Eye (tissue), 1 donor: ENCODE data around the gene LAPTM5.

Experiments used
- DNase-seq: peaks from one replicate; pipeline ENCODE4 v3.0.0-alpha.2; 2015

LAPTM5 gene

GRCh38 chr1:30712583-30712982 lies 45.0 kb downstream of the LAPTM5 start:
- DNase-seq: no peak

DNA sequence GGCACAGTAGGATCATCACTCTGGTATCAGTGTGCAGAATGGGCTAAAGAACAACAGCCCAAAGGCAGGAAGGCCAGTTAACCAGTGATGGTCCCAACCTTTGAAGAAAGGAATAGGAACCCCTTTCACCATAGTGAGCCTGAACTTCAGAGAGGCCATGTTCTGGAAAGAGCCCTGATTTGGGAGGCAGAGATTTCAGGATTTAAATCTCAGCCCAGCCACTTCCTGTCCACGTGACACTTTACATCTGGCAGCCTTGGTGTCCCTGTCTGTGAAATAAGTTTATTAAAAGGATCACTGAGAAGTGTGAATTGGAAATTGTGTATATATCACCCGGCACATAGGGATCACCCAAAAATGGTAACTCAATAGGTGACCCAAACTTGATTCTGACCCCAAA lies 47.2 kb downstream of the LAPTM5 start:
- no peak for DNase-seq

- DNase-seq: no peak
Measured at GRCh38 chr1:30708361-30708728, 49.2 kb downstream of the LAPTM5 start.

- peak; percentile 96 for DNase-seq
Measured at GRCh38 chr1:30707412-30708360, 49.9 kb downstream of the LAPTM5 start.

GRCh38 chr1:30706528-30706927 lies 51.0 kb downstream of the LAPTM5 start:
- peak; percentile 84 for DNase-seq

- peak; percentile 83 for DNase-seq
Measured at GRCh38 chr1:30705698-30706097, 51.9 kb downstream of the LAPTM5 start.

GRCh38 chr1:30704765-30705509 lies 52.6 kb downstream of the LAPTM5 start:
- no peak for DNase-seq

DNA sequence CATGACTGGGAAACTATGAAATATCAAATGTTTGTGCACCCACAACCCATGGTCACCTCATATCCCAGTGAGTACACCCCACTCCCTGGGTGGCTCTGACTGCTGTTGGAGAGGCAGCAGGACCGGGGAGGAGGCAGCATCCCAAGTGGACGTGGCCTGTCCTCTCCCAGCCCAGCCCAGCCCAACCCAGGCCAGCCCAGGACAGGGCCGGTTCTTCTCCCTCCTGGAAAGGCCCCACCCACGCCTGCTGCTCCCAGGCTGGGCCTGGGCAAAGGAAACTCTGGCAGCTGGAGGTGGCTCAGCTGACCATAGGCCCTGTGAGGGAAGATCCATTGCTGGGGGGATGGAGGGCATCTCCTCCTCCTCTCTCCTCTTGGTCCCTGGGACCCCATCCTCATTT lies 53.3 kb downstream of the LAPTM5 start:
- DNase-seq: no peak

- no peak for DNase-seq
Measured at GRCh38 chr1:30702823-30703222, 54.8 kb downstream of the LAPTM5 start.

GRCh38 chr1:30701258-30701633 lies 56.3 kb downstream of the LAPTM5 start:
- no peak for DNase-seq

DNA sequence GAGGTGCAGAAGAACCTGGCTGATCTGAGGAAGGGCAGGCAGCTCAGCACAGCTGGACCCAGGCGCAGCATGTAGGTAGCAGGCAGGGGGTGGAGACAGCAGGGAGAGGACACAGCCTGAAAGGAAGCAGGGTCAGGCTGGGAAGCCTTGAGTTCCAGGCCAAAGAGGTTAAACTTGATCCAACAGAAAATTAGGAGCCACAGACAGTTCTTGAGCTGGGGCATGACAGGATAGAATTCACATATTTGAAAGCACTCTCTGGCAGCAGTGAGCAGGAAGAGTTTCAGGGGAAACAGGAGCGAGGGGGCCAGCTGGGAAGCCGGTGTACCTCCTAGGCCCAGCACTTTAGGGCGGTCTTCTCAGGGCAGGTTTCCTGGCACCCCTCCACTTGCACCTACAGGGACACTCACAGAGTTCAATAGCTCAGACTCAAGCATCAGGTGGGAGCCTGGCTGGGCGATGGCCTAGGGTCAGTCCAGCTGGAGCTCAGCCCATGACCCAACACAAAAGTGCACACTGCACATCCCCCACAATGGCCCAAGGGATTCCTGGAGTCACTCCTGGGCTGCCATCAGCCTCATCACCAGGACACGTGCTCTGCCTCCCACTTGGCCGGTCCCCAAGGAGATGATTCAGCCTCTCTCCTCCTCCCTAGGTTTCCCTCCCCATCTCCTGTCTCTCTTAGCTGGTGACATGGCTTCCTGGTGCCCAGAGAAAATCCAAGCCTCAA lies 56.9 kb downstream of the LAPTM5 start:
- DNase-seq: no peak

DNA sequence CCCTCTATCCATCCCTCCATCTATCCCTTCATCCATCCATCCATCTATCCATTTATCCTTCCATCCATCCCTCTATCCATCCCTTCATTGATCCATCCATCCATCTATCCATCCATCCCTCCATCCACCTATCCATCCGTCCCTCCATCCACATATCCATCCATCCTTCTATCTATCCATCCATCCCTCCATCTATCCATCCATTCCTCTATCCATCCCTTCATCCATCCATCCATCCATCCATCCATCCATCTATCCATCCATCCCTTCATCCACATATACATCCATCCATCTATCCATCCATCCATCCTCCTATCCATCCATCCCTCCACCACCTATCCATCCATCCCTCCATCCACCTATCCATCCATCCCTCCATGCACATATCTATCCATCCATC lies 57.8 kb downstream of the LAPTM5 start:
- no peak for DNase-seq

DNA sequence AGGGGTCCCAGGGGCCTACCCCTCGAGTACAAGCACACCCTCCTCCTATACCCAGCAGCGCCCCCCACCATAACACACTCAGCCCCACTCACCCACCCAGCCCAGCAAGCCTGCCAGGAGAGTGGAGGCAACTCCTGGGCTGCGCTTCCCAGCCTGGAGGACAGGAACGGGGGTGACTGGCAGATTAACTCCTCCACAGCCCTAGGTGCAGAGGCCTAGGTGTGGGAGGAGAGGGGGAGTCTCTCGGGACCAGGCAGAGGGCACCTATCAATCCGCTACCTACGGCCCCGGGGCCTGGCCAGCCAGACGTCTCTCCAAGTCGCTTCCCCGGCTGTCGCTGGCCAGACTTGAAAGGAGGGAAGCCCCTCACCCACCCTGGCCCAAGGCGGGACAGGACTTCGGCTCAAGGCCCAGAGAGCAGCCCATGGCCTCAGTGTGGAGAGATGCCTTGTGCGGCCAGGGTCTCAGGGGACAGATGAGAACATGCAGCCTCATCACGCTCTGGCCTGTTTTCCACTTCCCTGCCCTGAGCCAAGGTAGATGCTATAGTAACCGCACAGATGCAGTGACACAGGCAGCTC lies 59.1 kb downstream of the LAPTM5 start:
- peak; percentile 57 for DNase-seq

- no peak for DNase-seq
Measured at GRCh38 chr1:30697571-30698376, 59.8 kb downstream of the LAPTM5 start.

DNA sequence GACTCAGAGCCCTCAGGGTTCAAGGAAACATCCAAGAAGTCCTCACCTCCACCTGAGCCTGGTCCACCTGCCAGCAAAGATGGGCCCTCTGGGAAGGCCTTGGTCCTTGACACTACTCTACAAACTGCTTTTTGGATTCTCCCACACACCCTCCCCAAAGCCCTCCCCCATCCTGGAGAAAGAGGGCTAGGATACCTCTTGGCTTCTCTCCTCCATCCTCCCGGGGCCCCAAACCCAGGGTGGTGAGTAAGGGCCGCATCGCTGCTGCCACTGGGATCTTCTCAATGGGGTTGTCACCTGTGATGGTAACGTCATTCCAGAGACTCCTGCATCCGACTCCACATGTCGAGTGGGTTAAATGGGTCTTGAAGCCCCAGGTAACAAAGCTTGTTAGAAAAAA lies 60.7 kb downstream of the LAPTM5 start:
- no peak for DNase-seq

GRCh38 chr1:30695439-30695841 lies 62.1 kb downstream of the LAPTM5 start:
- DNase-seq: no peak

DNA sequence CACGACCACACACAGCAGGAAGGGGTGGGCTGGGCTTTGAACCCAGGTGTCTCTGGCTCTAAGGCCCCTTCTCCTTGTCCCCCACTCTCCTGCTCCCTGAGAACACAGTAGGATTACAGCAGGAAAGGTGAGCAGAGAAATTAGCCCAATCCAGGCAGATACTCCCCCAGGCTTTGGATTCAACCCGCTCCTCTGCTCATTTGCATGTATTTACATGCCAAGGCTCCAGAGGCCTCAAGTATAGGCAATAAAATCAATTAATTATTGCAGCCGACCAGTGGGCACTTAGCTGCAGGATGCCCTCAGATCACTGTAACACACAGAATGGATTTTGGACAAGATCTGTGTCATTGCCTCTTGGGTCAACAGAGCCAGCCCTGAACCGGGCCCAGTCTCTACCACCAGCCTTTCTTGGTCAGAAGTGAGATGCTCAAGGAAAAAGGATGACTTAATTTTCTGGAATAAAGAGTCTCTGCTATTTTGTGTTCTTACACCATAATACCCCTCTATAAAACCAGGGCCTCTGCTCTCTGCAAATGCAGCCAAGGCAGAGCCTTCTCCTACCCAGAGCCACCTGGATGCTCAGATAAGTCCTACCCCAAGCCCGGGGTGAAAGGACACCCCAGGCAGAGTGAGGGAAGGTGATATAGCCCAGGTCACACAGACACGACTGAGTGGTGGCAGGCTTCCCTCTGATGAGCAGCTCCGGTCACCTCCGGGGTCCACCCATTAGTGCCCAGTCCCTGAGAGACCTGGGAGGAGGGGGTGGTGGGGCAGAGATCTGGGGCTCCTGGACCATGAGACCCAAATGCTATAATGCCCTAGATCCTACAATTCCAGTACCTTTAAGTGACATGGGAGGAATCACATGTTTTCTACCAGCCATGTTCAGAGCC lies 63.0 kb downstream of the LAPTM5 start:
- no peak for DNase-seq

- DNase-seq: no peak
Measured at GRCh38 chr1:30693822-30694221, 63.8 kb downstream of the LAPTM5 start.

GRCh38 chr1:30693366-30693765 lies 64.2 kb downstream of the LAPTM5 start:
- DNase-seq: no peak

DNA sequence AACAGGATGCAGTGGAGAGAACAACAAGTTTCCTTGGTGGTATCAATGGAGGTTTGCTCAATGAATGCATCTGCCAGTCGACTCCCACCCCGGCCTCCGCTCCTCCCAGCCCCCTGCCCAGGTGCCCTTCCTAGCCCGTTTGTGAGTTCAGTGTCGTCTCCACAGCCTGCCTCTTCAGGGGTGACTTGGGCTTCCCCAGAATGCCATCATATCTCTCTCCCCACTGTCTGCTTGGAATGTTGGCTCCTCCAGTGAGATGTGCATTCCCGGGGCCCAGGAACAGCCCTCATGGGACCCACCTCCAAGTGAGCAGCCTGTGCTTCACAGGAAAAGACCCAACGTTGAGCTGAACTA lies 64.6 kb downstream of the LAPTM5 start:
- DNase-seq: no peak
